GM19438 (cell line): ENCODE measurements around the gene STK24.

ENCODE experiments used
- ATAC-seq: cut with Tn5 transposase; IDR thresholded peaks from one replicate; pipeline ENCODE4 v1.9.1; 2021; ENCODE audit warnings: low read depth; ENCODE audit not compliant: unreplicated experiment

STK24 gene

DNA sequence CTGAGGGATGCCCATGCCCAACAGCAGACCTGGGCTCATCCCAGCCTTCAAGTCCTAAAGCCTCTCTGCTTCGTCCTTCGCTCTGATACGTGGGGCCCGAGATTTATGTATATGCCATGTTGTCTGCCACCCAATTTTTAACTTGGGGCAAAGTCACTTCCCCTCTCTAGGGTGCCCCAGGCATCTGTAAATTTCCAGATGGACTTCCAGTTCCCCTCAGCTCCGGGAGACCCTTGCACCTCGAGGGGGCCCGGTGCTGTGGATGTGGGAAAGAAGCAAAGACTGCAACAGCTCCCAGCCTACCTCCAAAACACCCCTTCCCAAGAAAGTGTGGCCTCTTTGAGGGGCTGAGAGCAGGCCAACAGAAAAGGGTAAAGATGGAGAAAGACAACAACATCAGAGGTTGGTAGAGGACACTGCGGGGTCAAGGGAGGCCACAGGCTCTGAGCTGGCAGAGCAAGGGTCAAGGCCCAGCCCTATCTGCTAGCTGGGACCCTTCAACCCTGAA, 97.4 kb downstream of the STK24 start:
- no peak for ATAC-seq

DNA sequence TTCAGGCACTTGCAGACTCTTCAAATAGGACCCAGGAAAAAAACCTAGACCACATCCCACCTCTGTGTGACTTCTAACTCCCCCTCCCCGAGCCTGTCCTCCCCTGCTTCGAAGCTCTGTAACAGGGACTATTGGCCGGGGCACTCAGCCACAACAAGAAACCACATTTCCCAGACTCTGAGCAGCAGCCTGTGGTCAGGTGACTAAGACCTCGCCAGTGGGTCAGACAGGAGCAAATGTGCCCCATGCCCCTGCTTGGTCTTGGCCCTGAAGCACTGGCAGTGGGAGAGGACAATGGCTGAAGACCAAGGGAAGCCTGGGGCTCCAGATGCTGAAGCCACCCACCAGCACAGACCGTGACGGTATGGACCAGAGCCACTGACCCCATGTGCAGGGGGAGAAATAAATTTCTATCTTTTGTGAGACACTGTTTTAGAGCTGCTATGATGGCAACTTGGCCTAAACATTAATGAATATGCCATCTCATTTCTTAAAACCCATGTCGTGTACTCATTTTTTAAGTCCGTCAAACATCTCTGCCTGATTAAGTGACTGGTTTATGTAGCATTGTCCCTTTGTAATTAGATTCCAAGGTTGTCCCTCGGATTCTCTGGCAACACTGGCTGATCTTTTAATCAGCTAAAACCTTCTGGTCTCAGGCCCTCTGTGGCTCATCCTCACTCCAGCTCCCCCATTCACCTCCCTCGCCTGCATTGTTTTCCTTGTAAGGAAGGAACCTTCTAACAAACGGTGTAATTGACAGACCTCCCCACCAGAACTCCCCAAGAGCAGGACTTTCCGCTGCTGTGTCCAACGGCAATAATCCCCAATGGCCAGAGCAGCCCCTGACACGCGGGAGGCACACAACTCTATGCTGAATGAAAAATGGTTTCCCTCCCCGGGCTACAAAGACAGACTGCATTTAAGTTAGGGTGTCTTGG, 98.4 kb downstream of the STK24 start:
- peak; percentile 23 for ATAC-seq

DNA sequence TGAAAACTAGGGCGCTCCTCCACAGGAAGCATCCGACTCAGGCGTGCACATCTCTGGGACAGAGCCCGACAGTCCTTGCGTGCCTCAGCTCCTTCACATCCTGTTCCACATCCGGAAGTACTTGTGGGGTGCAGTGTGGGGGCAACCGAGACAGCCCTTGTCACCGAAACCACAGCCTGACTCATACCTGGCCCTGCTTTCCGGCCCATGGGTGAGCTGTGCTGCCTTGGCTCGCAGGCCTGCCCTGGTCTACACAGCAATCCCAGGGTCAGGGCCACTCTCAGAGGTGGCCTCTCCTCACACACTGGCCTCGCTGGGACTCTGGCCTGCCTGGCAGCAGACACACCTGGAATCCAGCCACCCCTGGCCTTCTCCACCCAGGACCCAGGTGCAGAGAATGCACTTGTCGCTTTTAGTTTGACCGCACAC, 100.4 kb downstream of the STK24 start:
- ATAC-seq = peak; percentile 89

DNA sequence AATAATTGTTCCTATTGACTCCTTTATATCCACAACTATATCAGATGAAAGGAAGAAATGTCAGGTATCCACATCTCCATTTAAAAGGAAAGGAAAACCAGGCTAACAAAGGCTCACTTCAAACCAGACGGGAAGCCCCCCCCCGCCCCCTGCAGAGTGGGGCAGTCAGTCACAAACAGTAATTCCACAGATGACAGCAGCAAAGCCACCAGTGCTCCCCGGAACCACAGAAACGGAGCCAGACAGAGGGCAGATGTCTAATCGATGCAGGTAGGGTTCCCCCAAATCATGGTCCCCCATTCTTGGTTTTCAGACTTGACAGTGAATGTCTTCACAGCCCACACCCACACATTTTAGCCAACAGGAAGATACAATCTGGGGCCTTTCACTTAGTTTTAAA, 100.8 kb downstream of the STK24 start:
- peak; percentile 51 for ATAC-seq

DNA sequence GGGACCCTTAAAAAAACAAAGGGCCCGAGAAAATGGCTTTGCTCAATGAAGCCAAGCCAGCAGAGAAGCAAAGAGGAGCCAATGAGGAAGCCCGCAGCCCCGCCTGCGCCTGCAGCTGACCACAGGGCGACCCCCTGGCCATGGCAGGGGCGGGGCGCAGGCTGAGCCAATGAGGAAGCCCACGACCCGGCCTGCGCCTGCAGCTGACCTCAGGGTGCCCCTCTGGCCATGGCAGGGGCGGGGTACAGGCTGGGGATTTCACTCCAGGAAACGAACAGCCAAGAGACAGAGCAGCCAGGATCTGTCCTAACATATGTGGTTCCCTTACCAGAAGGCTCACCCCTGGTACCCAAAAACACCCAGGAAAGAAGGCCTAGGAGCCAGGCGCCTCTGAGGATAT, 101.4 kb downstream of the STK24 start:
- no peak for ATAC-seq

DNA sequence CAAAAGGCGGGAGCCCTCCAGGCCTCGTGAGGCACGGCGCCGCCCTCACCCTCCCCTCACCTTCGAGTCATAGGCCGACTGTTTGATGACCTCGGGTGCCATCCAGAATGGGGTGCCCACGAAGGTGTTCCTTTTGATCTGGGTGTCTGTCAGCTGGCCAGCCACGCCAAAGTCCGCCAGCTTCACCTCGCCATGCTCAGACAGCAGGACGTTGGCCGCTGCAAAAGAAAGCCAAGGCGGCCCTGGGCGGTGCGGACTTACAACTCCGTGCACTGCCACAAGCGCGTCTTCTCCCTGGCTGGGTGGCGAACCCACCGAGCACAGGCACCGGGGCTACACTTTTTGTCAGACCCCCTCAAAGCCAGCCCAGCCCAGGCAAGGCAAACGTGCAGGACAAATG, 102.1 kb downstream of the STK24 start:
- ATAC-seq = no peak

DNA sequence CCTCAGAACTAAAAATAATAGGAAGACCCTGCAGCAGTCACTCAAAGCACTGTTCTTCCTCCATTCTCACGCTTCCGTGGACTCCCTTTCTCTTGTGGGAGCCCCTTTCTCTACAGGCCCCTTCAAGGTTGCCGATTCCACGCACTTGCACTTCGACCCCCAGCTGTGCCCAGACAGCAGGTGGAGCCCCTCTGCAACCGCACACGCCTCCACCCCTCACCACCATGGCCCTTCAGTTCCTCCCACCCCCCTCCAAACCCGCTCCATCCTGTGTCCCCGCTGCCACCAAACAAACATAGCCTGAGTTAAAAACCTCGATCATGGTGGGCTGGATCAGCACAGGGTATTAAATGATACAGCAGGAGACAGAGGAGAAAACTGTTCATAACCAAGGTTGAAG, 102.6 kb downstream of the STK24 start:
- no peak for ATAC-seq

DNA sequence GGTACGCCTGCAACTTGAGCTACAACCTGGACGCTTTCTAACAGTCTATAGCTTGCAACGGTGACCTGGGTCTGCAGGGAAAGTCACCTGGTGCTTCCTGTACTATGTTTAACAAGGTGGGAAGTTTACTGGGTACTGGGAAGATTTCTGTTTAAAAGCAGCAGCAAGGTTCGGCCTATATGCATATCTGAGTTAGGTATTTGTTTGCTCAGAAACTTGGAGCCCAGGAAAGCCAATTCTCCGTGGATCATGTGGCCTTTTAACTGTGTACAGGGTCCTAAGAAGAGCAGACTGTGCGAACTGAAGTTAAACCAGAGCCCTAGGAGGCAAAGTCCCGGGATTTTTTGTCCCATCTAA, 103.1 kb downstream of the STK24 start:
- ATAC-seq = no peak

DNA sequence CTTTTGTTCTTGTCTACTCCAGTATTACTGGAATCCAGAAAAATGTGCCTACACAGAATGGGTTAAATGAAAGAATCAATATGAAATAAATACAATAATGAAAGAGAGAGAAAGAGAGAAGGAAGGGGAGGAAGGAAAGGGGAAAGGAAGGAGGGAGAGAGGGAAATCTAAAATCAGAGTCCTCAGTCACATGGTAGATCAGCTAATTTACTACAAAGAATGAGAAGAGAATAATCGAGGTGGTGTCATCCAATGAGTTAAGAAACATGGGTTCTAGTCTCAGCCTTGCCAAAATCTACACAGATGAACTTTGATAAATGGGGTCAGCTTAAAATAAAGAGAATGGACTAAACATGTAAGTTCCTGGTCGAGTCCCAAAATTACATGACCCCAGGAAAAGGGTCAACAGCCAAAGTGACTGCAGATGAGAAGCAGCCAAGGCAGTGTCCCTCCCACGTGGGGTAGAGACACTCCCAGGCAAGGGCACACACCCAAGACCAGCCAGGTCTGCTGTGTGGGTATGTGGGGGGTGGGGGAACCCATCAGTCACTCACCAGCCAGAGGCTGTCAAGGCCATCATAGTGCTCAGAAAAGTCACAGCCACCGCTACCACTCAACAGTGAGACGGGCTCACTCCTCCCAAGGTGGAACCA, 103.6 kb downstream of the STK24 start:
- ATAC-seq = no peak

DNA sequence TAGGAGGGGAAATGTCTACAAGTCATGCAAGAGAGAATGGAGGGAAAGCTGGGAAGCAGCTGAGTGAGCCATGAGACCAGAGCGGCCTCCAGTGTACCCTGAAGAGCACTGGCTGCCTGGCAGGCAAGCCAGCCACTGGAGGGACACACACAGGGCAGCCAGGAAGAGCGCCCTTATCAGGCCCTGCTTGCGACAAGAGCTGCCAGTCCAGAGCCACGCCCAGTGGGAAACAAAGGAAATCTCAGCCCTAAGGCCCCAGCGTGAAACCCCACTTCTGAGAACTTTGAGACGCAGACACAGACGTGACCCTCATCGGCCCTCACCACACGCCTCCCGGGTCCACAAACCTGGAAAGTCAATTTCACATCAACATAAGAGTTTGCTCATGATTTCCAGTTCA, 105.0 kb downstream of the STK24 start:
- ATAC-seq = no peak

DNA sequence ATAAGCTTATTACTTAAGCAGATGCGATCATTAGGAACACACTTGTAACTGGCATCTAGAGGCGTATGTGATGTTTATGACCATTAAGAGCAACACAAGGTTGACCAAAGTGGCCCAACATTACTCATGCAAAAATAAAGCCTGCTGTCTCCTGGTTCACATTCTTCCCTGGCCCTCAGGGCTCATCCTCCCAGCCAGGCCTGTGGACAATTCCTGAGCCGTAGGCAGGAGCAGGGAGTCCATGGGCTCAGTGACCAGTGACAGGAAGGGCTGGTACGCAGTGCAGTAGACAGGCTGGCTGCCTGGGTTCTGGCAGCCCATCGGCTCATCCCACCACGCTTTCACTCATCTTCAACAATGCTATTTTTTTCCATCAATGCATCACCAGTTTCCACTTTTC, 106.0 kb downstream of the STK24 start:
- no peak for ATAC-seq

DNA sequence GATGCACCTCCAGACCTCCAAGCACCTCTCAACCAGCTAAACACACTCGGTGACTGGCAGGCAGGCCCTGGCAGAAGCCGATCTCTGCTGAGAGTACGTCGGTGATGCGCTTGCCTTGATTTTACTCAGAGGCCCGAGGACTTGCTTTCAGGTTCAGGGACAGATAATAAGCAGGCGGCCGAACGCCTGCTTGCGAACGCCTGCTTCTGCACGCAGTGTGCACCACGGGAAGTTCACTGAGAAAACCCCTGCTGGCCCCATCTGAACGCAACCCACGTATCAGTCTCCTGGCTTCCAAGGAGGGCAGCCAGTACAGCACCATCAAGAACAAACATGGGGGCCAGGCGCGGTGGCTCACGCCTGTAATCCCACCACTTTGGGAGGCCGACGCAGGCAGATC, 108.0 kb downstream of the STK24 start:
- ATAC-seq = no peak

DNA sequence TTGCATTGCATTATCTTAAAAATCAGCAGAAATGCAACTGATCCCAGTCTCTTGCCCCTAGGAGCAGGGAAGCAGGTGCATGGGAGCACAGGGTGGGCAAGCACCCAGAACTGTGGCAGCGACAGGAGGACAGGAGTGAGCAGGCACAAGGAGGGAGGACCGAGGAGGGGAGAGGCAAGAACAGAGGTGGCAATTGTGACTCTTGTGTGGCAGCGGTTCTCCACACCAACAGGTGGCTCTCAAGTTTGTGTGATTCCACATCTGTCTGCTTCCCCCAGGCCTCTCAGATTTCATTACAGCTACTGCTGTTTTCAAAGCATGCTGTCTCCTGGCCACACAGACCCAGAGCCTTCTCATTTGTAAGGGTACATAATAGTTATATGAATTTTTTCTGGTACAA, 108.5 kb downstream of the STK24 start:
- ATAC-seq = no peak

DNA sequence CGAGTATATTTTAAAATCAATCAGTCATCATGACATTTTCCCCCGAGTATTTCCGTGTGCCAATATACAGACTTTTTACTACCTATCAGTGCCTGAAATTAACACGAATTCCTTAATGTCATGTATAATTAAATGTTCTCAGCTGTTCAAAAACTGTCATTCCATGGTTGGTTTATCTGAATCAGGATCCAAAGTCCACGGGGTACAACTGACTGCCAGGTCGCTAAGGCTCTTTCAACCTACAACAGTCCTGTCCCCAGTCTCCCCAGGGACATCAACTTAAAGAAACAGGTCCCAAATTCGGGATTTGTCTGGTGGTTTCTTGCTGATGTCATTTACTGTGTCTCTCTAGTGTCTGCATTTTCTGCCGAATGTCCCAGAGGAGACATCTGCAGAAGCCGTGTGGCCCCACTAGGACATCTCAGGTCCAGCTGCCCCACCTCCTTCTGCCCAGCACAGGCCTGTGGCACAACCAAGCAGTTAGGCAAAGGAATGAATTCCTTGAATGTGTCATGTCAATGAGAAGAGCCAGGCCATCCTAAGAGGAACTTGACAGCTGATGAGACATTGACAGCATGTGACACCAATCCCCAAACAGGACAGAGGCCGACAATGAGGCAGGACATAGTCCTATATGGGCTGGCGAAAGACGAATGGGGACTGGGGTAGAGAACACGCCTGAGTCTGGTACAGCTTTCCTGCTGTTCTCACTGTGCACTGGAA, 109.5 kb downstream of the STK24 start:
- no peak for ATAC-seq

DNA sequence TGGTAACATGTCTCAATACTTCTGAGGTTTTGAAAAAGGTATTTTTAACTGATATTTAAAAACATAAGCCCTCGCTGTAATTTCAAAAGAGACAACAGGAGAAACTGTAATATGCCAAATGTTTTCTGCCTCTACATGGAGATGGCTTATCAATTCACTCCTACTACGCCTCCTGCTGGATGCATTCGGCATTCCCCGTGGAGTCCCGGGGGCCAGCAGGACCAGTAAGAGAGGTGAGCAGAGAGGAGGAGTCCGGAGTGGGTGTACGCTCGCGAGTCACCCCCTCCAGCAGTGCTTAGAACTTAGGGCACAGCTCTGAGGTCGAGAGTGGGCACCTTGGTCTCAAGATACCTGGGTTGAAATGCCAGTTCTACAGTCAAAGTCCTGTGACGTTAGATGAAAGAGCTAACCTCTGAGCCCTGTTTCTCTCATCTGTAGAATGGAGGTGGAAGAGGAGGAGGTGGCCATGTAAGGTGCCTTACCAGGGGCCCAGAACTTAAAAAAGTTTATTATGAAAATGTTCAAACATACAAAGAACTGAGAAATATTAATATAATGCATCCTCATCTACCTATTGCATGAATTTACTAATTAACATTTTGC, 110.2 kb downstream of the STK24 start:
- ATAC-seq = no peak

DNA sequence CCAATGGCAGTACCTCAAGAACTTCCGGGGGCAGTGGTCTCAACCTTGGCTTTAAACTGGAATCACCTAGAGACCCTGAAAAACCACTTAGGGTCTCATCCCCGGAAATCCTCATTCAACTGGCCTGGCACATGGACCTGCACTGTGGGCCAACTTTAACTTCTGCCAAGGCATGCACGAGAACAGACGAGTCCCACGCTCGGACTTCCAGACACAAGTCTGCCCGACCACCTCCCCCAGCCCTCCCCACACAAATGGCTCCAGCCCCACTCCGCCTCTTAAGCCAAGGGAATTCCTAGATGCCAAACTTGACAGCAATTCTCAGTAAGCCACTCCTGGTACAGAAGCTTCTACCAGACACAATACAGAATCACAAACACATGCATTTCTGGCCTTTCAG, 114.0 kb downstream of the STK24 start:
- ATAC-seq = no peak

DNA sequence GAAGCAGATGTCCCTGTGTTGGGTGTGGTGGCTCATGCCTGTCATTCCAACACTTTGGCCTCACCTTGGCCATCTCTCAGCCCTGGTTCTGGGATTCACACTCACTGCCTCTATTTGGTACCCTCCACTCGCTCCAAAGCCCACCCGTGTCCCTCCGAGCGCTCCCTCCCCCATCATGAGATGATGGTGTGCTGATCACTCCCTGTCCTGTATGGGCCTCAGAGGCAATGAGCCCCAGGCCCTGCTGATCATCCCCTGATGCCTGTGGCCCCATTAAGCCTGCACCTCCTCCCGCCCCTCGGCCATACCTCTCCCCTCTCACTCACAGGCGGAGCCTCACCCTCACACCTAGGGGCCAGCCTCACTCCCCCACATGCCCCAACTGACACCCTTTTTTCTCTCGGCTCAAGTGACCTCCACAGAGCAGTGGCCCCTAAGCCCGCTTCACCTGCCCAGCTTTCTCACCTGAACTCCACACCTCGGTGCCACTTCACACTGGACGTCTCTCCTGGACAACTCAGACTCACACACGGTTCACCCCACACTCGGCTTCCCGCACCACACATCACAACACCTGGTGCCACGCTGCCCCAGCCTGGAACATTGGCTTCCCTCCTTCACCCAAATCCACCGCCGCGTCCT, 114.5 kb downstream of the STK24 start:
- no peak for ATAC-seq

DNA sequence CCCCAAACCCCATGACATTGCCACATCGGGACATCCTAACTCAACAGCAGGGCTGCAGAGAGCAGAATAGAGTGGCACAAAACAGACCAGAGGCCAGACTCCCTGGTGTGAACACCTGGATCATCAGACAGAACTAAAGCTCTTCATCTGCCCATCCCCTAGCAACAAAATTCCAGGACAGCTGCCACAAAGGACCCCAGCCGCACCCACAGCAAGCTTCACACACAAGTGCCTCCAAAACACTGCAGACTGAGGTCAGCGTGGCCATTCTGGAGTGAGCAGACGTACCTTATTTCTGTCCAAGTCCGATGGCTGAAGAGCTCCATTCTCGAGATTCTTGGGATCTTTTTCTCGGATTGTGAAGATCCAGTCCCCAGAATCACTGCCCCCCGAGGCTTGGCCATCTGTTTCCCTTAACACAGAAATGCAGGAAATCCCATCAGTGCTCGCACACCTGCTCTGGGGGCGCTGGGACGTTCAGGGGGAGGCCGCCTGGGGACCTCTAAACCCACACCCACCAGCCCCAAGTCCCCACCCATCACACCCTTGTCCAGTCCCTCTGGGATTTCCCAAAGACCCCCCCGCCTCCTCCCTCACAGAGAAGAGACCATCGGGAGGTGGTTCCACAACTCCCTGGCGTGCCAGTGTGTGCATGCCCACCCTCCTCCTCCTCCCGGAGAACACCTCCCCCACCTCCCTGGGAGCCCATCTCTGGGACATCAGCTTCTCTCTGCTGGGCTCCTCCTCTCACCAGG, 115.2 kb downstream of the STK24 start:
- no peak for ATAC-seq

DNA sequence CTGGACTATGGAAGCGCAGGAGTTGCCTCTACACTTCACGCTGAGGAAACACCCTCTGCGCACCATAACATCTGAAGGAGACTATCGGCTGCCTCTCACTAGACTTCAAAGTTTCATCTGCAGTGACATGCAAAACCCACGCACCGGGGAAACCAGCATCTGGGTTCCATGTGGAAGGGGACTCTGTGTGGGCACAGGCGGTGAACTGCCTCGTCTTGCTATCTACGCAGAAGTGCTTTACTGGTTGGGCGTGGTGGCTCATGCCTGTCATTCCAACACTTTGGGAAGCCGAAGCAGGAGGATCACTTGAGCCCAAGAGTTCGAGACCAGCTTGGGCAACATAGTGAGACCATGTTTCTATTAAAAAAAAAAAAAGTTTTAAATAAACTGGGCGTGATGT, 116.4 kb downstream of the STK24 start:
- ATAC-seq = no peak
